ENCODE measurements around the gene TEX264.

The TEX264 gene

DNA sequence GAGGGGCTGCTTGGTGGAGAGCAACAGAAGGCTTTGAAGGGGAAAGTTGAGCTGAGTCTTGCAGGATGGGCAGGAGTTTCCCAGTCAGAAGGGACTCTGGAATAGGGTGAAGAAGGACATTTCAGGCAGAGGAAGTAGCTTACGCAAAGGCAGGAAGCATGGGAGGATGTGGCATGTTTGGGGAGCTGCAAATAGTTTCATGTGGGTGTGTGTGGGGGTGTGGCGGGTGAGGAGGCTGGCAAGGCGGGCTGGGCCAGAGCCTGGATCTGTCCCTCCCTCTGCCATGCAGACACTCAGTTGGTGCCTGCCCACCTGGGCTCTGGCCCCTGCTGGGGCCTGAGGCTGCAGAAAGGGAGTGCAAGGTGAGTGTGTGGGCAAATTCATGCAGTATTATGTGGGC is 10.4 kb downstream of the TEX264 start:
- TF ChIP-seq, protein P1, sequence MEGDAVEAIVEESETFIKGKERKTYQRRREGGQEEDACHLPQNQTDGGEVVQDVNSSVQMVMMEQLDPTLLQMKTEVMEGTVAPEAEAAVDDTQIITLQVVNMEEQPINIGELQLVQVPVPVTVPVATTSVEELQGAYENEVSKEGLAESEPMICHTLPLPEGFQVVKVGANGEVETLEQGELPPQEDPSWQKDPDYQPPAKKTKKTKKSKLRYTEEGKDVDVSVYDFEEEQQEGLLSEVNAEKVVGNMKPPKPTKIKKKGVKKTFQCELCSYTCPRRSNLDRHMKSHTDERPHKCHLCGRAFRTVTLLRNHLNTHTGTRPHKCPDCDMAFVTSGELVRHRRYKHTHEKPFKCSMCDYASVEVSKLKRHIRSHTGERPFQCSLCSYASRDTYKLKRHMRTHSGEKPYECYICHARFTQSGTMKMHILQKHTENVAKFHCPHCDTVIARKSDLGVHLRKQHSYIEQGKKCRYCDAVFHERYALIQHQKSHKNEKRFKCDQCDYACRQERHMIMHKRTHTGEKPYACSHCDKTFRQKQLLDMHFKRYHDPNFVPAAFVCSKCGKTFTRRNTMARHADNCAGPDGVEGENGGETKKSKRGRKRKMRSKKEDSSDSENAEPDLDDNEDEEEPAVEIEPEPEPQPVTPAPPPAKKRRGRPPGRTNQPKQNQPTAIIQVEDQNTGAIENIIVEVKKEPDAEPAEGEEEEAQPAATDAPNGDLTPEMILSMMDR (IDR thresholded peaks at IDR 0.05; ENCODE audit: insufficient read depth, low read length, poor library complexity, severe bottlenecking): no peak
- H3K27me3 ChIP-seq (replicated peaks; ENCODE audit: control insufficient read depth, insufficient read depth, low read length): no peaks in the 10 kb centered on the region
- peaks cover 21% of the 10 kb centered on the region for H3K36me3 ChIP-seq (ENCODE audit: control insufficient read depth, insufficient read depth, low read length)
- peak; percentile 30 for DNase-seq (ENCODE audit: extremely low read depth, insufficient read length)
- H3K4me3 ChIP-seq (replicated peaks; ENCODE audit: low read depth, low read length): no peak overlapping the region

DNA sequence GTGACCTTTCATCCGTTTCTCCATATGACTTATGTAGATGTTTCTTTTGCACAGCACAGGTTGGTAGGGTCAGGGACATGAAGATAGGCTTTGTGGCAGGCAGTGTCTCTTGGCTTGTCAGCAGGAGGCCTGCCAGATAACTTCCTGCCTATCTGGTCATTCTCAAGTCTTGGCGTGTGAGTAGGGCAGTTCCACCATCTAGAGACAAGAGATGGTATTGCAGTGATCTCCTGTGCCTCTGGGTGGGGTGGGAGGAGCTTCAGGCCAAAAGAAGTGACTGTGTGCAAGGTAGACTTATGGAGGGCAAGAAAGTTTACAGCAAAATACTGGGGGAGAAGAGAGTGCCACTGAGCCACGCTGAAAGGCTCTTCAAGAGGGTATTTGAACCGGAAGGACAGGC is 11.0 kb downstream of the TEX264 start:
- H3K27me3 ChIP-seq (replicated peaks; ENCODE audit: control insufficient read depth, insufficient read depth, low read length): no peaks in the 10 kb centered on the region
- peaks cover 16% of the 10 kb centered on the region for H3K36me3 ChIP-seq (ENCODE audit: control insufficient read depth, insufficient read depth, low read length)
- no peak overlapping the region for H3K4me3 ChIP-seq (replicated peaks; ENCODE audit: low read depth, low read length)
- peak; percentile 55 for DNase-seq (ENCODE audit: extremely low read depth, insufficient read length)
- TF ChIP-seq, protein P1 (IDR thresholded peaks at IDR 0.05; ENCODE audit: insufficient read depth, low read length, poor library complexity, severe bottlenecking): peak; percentile 85

DNA sequence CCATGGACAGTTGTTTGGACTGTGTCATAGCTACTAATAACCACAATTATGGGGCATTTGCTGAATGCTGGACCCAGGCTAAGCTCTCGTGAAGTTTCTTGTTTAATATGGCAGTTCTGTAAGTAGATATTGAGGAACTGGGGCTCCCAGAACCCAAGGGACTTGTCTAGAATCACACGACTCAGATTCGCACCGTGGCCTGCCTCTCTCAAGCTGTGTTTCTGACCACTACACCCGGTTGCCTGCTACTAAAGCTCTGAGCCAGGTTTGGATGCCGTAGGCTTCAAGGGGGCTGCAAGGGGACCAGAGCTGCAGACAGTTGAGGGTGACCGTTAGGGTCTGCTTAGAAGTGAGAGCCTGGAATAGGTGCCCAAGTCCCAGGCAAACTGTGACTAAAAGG is 11.5 kb downstream of the TEX264 start:
- no peak overlapping the region for H3K4me3 ChIP-seq (replicated peaks; ENCODE audit: low read depth, low read length)
- TF ChIP-seq, protein P1 (IDR thresholded peaks at IDR 0.05; ENCODE audit: insufficient read depth, low read length, poor library complexity, severe bottlenecking): no peak
- H3K27me3 ChIP-seq (replicated peaks; ENCODE audit: control insufficient read depth, insufficient read depth, low read length): no peaks in the 10 kb centered on the region
- DNase-seq (ENCODE audit: extremely low read depth, insufficient read length): no peak
- H3K36me3 ChIP-seq (ENCODE audit: control insufficient read depth, insufficient read depth, low read length): peaks cover 14% of the 10 kb centered on the region

DNA sequence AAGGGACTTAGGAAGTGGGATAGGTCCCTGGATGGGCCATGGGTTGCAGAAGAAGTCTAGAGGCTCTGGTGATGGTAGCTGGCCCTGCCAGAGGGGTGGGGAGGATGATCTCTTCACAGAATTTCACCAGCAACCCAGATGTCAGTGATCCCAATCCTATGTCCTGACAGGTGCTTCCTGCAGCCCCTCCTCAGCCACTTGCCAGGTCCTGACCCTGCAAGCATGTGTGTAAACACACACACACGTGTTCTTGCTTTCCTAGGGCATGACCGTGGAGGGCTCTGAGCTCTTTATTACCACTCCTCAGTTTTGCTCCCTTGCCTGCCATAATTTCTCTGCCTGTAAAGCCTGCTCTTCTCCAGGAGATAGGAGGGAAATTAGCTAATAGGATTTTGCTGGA is 12.5 kb downstream of the TEX264 start:
- Histone ChIP-seq H3K27me3 (replicated peaks; ENCODE audit: control insufficient read depth, insufficient read depth, low read length) (no peaks in the 10 kb centered on the region), H3K4me3 (replicated peaks; ENCODE audit: low read depth, low read length) (no peak overlapping the region), H3K36me3 (ENCODE audit: control insufficient read depth, insufficient read depth, low read length) (peaks cover 16% of the 10 kb centered on the region)
- no peak for DNase-seq (ENCODE audit: extremely low read depth, insufficient read length)
- TF ChIP-seq, protein P1 (IDR thresholded peaks at IDR 0.05; ENCODE audit: insufficient read depth, low read length, poor library complexity, severe bottlenecking): no peak

DNA sequence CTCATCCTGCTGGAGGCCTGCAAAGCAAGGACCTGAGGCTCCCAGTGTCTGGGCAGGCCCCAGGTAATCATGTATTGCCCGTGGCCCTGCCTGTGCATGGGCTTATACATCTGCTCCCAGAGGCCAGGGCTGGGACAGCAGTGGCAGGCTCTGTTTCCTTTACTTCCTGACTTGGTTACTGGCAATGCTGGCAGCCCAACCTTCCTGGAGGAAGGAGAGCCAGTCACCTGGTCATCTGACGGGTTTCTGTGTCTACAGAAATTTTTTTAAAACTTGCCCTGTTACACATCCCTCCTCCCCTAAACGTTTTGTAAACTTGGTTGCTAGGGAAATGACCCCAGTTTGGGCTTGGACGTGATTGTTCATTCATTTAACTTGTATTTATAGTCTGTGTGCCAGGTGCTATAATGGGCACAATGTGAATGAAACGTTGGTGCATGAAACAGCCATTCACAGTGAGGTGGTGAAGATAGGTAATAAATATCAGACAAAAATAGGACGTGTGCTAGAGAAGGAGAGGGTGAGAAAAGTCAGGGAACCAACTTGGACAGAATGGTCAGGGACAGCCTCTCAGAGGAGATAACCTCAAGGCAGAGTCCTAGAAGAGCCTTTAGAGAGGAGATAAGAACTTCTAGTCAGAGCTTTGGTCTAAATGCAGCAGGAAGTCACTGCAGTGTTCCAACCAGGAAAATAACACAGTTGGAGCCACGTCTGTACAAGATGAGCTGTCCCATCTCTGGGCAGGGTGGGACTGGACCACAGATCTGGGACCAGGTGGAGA is 14.1 kb downstream of the TEX264 start:
- TF ChIP-seq, protein P1 (IDR thresholded peaks at IDR 0.05; ENCODE audit: insufficient read depth, low read length, poor library complexity, severe bottlenecking): no peak
- H3K4me3 ChIP-seq (replicated peaks; ENCODE audit: low read depth, low read length): no peak overlapping the region
- DNase-seq (ENCODE audit: extremely low read depth, insufficient read length): no peak
- no peaks in the 10 kb centered on the region for H3K27me3 ChIP-seq (replicated peaks; ENCODE audit: control insufficient read depth, insufficient read depth, low read length)
- H3K36me3 ChIP-seq (ENCODE audit: control insufficient read depth, insufficient read depth, low read length): peaks cover 16% of the 10 kb centered on the region

Measured in GM06990 (cell line).